ENCODE results near the gene ABHD15.

Gene ABHD15

DNA sequence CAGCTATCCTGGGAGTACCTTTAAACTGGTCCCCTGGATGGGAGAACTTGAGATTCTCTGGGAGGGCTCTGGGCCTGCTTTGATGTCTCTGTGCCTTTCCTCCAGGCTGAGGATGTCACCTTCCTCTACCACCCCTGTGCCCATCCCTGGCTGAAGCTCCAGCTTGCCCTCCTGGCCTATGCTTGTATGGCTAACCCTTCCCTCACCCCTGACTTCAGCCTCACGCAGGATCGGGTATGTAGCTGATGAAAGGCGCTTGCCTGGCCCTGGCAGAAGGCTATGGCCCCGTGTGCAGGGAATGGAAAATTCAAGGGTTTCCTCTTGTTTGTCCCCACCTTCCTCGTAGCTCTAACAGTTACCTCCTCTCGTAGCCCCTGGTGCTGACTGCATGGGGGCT, 4.6 kb upstream of the ABHD15 start:
- Histone ChIP-seq H3K36me3 (ENCODE audit: control insufficient read depth, low read length) (peaks cover 51% of the 10 kb centered on the region), H3K27me3 (ENCODE audit: control insufficient read depth, low read length) (no peaks in the 10 kb centered on the region), H3K9me2 (replicated peaks; ENCODE audit: control insufficient read depth, low read length) (no peaks in the 10 kb centered on the region), H3K4me2 (ENCODE audit: low read length) (no peak overlapping the region), H4K20me1 (ENCODE audit: control insufficient read depth, insufficient read depth, low read depth, low read length) (no peaks in the 10 kb centered on the region), H3F3A (ENCODE audit: control insufficient read depth, insufficient read depth) (peaks cover 8% of the 10 kb centered on the region), H3K27ac (ENCODE audit: low read depth, low read length) (no peak overlapping the region), H3K4me1 (ENCODE audit: control insufficient read depth, low read length) (peaks cover 22% of the 10 kb centered on the region), H3K79me2 (ENCODE audit: control insufficient read depth, low read length) (peaks cover 10% of the 10 kb centered on the region), H3K4me3 (ENCODE audit: low read length) (no peak overlapping the region), H3K9me3 (ENCODE audit: control insufficient read depth, insufficient read depth, low read length) (no peaks in the 10 kb centered on the region)
- TF ChIP-seq EZH2phosphoT487 (IDR thresholded peaks at IDR 0.05; ENCODE audit: borderline replicate concordance, low read length) = no peak
- TF ChIP-seq, protein P1, sequence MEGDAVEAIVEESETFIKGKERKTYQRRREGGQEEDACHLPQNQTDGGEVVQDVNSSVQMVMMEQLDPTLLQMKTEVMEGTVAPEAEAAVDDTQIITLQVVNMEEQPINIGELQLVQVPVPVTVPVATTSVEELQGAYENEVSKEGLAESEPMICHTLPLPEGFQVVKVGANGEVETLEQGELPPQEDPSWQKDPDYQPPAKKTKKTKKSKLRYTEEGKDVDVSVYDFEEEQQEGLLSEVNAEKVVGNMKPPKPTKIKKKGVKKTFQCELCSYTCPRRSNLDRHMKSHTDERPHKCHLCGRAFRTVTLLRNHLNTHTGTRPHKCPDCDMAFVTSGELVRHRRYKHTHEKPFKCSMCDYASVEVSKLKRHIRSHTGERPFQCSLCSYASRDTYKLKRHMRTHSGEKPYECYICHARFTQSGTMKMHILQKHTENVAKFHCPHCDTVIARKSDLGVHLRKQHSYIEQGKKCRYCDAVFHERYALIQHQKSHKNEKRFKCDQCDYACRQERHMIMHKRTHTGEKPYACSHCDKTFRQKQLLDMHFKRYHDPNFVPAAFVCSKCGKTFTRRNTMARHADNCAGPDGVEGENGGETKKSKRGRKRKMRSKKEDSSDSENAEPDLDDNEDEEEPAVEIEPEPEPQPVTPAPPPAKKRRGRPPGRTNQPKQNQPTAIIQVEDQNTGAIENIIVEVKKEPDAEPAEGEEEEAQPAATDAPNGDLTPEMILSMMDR (IDR thresholded peaks at IDR 0.05; ENCODE audit: low read depth, low read length, poor library complexity, severe bottlenecking) = no peak

DNA sequence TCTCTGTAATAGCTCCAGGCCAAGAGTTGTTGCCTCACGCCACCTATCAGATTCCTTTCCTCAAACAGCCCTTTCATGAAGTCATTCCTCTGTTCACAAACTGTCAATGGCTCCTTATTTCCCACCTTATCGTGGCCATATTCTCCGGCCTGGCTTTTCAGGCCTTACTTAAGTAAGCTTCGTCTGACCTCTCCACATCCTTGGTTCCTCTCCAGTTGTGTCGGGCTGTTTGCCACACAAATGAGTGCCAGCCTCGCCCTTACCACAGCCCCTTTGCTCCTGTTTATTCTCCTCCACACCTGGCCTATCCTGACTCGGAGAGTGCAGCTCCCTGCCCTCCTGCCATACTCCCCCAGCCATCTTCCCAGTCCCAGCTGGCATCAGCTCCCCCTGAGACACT, 3.7 kb upstream of the ABHD15 start:
- H3K4me3 ChIP-seq (ENCODE audit: low read length) = no peak overlapping the region
- no peaks in the 10 kb centered on the region for H3K9me2 ChIP-seq (replicated peaks; ENCODE audit: control insufficient read depth, low read length)
- TF ChIP-seq EZH2phosphoT487 (IDR thresholded peaks at IDR 0.05; ENCODE audit: borderline replicate concordance, low read length) = no peak
- TF ChIP-seq, protein P1 (IDR thresholded peaks at IDR 0.05; ENCODE audit: low read depth, low read length, poor library complexity, severe bottlenecking) = no peak
- H3K9me3 ChIP-seq (ENCODE audit: control insufficient read depth, insufficient read depth, low read length) = no peaks in the 10 kb centered on the region
- peaks cover 20% of the 10 kb centered on the region for H3K79me2 ChIP-seq (ENCODE audit: control insufficient read depth, low read length)
- H3K4me1 ChIP-seq (ENCODE audit: control insufficient read depth, low read length) = peaks cover 24% of the 10 kb centered on the region
- no peaks in the 10 kb centered on the region for H4K20me1 ChIP-seq (ENCODE audit: control insufficient read depth, insufficient read depth, low read depth, low read length)
- H3F3A ChIP-seq (ENCODE audit: control insufficient read depth, insufficient read depth) = peaks cover 8% of the 10 kb centered on the region
- no peaks in the 10 kb centered on the region for H3K27me3 ChIP-seq (ENCODE audit: control insufficient read depth, low read length)
- H3K36me3 ChIP-seq (ENCODE audit: control insufficient read depth, low read length) = peaks cover 41% of the 10 kb centered on the region
- H3K4me2 ChIP-seq (ENCODE audit: low read length) = no peak overlapping the region
- no peak overlapping the region for H3K27ac ChIP-seq (ENCODE audit: low read depth, low read length)

DNA sequence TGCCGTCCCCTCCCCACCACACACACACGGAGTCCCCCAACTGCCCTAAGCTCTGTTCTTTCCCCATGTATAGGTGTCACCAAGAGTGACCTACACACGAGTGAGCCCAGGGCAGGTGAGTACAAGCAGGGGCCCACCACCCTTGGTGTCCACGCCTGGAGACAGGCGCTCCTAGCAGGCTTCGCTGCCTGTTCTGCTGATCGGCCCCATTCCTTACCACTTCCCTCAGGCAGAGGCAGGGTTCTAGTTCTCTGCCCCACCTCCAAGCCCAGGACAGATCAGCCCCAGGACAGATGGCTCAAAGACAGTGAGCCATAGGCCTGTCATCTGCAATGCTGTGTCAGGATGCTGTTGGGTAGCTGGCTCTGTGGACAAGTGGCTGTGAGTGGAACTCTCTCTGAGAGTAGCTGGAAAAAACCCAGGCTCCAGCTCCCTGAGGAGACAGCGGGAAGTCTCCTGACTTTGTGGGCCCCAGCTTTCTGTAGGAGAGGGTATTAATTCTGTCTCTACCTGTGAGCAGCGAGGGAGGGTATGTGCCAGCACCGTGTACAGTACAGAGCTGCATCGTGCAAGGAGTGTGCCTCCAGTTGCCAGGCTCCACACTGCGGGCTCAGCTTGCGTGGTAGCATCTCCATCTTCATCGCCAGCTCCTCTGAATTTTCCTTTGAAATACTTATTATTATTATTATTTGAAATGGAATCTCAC, 2.6 kb upstream of the ABHD15 start:
- Histone ChIP-seq H3K36me3 (ENCODE audit: control insufficient read depth, low read length) (peaks cover 30% of the 10 kb centered on the region), H3K4me2 (ENCODE audit: low read length) (peak overlapping the region; percentile 88), H4K20me1 (ENCODE audit: control insufficient read depth, insufficient read depth, low read depth, low read length) (no peaks in the 10 kb centered on the region), H3K9me3 (ENCODE audit: control insufficient read depth, insufficient read depth, low read length) (no peaks in the 10 kb centered on the region), H3K79me2 (ENCODE audit: control insufficient read depth, low read length) (peaks cover 29% of the 10 kb centered on the region), H3K27me3 (ENCODE audit: control insufficient read depth, low read length) (no peaks in the 10 kb centered on the region), H3K27ac (ENCODE audit: low read depth, low read length) (no peak overlapping the region; the same call in 1 of the 2 replicates), H3F3A (ENCODE audit: control insufficient read depth, insufficient read depth) (peaks cover 8% of the 10 kb centered on the region), H3K9me2 (replicated peaks; ENCODE audit: control insufficient read depth, low read length) (no peaks in the 10 kb centered on the region), H3K4me1 (ENCODE audit: control insufficient read depth, low read length) (peaks cover 25% of the 10 kb centered on the region), H3K4me3 (ENCODE audit: low read length) (peak overlapping the region; percentile 79)
- TF ChIP-seq EZH2phosphoT487 (IDR thresholded peaks at IDR 0.05; ENCODE audit: borderline replicate concordance, low read length) = no peak
- TF ChIP-seq, protein P1 (IDR thresholded peaks at IDR 0.05; ENCODE audit: low read depth, low read length, poor library complexity, severe bottlenecking) = no peak

Data from DOHH2 (cell line).